ENCODE data around the gene CCDC192. TPM values are rescaled to one million over a fixed set of nuclear protein-coding genes. Genes with fewer than 3 reads are reported as not detected.

CCDC192 gene
- total RNA-seq, 1 experiment from 2014 or later, result 0.52 TPM

- CTCF ChIA-PET, result interaction anchor here (0.5 to 1.1 kb wide), 2 partner anchors 26 to 29 kb away, joined by 3 read pairs; no protein-coding TSS in a partner anchor
- POLR2A ChIA-PET, result no interaction called here
- Mint-ChIP-seq H3K36me3 (no peaks in the 10 kb centered on the region), H3K27ac (no peak overlapping the region), H3K4me3 (no peak overlapping the region), H3K4me1 (no peaks in the 10 kb centered on the region), H3K9me3 (no peaks in the 10 kb centered on the region), H3K27me3 (ENCODE audit: low read depth) (peaks cover 93% of the 10 kb centered on the region)
- TF ChIP-seq CREM (CRISPR knock-in tag; IDR thresholded peaks at IDR 0.05), result no peak
- TF ChIP-seq, protein P1, sequence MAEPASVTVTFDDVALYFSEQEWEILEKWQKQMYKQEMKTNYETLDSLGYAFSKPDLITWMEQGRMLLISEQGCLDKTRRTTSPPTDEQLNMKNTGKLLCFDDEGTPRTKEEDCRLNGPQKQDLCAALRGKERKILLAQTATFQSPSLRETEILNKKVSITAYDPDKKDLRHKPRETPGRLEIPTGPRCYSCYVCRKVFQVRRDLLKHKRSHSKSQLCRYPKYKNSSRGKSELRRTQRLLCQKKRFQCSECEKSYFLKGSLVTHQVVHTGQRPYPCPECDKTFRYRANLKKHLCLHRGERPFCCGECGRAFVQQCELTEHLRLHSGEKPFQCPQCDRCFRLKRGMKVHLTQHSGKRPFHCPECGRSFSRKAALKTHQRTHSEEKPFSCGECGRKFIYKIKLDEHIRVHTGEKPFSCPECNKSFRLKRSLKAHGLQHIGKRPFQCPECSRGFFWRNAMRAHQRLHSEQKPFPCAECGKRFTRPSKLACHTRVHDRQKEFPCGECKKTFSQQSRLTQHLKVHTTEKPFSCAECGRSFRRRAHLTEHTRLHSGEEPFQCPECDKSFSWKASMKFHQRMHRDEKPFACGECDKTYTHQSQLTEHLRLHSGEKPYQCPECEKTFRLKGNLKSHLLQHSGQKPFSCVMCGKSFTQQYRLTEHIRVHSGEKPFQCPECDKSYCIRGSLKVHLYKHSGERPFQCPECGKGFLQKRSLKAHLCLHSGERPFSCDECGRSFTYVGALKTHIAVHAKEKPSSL (CRISPR knock-in tag; conservative IDR thresholded peaks at IDR 0.05), result no peak
- no peak for TF ChIP-seq CREB1 (CRISPR knock-in tag; IDR thresholded peaks at IDR 0.05)
- no peak for TF ChIP-seq ETV6 (CRISPR knock-in tag; IDR thresholded peaks at IDR 0.05)
- no peak for DNase-seq (ENCODE audit: low spot score)
- ATAC-seq, result no peak
Observed at GRCh38 chr5:127923804-127924570, 220.8 kb downstream of the CCDC192 start.

GRCh38 chr5:127924606-127925005, 221.4 kb downstream of the CCDC192 start:
- Mint-ChIP-seq H3K4me1 (no peaks in the 10 kb centered on the region), H3K9me3 (no peaks in the 10 kb centered on the region), H3K36me3 (no peaks in the 10 kb centered on the region), H3K27me3 (ENCODE audit: low read depth) (peaks cover 95% of the 10 kb centered on the region), H3K4me3 (no peak overlapping the region), H3K27ac (no peak overlapping the region)
- ATAC-seq (no peak), DNase-seq (ENCODE audit: low spot score) (no peak)
- TF ChIP-seq, protein P2, sequence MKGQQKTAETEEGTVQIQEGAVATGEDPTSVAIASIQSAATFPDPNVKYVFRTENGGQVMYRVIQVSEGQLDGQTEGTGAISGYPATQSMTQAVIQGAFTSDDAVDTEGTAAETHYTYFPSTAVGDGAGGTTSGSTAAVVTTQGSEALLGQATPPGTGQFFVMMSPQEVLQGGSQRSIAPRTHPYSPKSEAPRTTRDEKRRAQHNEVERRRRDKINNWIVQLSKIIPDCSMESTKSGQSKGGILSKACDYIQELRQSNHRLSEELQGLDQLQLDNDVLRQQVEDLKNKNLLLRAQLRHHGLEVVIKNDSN (CRISPR knock-in tag; IDR thresholded peaks at IDR 0.05), result no peak
- TF ChIP-seq ZNF396 (CRISPR knock-in tag; IDR thresholded peaks at IDR 0.05; ENCODE audit: borderline replicate concordance) (no peak), ESRRA (CRISPR knock-in tag; IDR thresholded peaks at IDR 0.05; ENCODE audit: borderline replicate concordance) (no peak), ATF1 (CRISPR knock-in tag; IDR thresholded peaks at IDR 0.05) (no peak)
- TF ChIP-seq, protein P3, sequence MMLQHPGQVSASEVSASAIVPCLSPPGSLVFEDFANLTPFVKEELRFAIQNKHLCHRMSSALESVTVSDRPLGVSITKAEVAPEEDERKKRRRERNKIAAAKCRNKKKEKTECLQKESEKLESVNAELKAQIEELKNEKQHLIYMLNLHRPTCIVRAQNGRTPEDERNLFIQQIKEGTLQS (CRISPR knock-in tag; conservative IDR thresholded peaks at IDR 0.05), result no peak
- TF ChIP-seq, protein P4, sequence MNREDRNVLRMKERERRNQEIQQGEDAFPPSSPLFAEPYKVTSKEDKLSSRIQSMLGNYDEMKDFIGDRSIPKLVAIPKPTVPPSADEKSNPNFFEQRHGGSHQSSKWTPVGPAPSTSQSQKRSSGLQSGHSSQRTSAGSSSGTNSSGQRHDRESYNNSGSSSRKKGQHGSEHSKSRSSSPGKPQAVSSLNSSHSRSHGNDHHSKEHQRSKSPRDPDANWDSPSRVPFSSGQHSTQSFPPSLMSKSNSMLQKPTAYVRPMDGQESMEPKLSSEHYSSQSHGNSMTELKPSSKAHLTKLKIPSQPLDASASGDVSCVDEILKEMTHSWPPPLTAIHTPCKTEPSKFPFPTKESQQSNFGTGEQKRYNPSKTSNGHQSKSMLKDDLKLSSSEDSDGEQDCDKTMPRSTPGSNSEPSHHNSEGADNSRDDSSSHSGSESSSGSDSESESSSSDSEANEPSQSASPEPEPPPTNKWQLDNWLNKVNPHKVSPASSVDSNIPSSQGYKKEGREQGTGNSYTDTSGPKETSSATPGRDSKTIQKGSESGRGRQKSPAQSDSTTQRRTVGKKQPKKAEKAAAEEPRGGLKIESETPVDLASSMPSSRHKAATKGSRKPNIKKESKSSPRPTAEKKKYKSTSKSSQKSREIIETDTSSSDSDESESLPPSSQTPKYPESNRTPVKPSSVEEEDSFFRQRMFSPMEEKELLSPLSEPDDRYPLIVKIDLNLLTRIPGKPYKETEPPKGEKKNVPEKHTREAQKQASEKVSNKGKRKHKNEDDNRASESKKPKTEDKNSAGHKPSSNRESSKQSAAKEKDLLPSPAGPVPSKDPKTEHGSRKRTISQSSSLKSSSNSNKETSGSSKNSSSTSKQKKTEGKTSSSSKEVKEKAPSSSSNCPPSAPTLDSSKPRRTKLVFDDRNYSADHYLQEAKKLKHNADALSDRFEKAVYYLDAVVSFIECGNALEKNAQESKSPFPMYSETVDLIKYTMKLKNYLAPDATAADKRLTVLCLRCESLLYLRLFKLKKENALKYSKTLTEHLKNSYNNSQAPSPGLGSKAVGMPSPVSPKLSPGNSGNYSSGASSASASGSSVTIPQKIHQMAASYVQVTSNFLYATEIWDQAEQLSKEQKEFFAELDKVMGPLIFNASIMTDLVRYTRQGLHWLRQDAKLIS (CRISPR knock-in tag; IDR thresholded peaks at IDR 0.05; ENCODE audit: borderline replicate concordance), result no peak
- TF ChIP-seq, protein P5, sequence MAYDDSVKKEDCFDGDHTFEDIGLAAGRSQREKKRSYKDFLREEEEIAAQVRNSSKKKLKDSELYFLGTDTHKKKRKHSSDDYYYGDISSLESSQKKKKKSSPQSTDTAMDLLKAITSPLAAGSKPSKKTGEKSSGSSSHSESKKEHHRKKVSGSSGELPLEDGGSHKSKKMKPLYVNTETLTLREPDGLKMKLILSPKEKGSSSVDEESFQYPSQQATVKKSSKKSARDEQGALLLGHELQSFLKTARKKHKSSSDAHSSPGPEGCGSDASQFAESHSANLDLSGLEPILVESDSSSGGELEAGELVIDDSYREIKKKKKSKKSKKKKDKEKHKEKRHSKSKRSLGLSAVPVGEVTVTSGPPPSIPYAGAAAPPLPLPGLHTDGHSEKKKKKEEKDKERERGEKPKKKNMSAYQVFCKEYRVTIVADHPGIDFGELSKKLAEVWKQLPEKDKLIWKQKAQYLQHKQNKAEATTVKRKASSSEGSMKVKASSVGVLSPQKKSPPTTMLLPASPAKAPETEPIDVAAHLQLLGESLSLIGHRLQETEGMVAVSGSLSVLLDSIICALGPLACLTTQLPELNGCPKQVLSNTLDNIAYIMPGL (CRISPR knock-in tag; IDR thresholded peaks at IDR 0.05), result no peak
- ChIA-PET POLR2A (no interaction called here), CTCF (no interaction called here)

DNA sequence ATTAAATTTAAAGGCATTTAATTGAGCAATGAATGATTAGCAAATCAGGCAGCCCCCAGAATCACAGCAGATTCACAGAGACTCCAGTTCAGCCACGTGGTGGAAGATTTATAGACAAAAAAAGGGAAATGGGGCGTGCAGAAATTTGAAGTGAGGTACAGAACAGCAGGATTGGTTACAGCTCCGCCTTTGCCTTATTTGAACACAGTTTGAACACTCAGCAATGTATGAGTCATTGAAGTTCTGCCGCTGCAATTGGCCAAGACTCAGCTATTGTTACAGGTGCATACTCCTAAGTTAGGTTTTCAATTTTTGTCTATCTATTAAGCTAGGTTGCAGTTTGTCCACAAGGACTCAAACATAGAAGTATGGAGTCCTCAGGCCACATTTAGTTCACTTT, 222.7 kb downstream of the CCDC192 start:
- DNase-seq (ENCODE audit: low spot score) (no peak), ATAC-seq (no peak)
- TF ChIP-seq ZNF281 (CRISPR knock-in tag; IDR thresholded peaks at IDR 0.05) (no peak), ZNF671 (CRISPR knock-in tag; IDR thresholded peaks at IDR 0.05) (no peak)
- ChIA-PET CTCF (no interaction called here), POLR2A (no interaction called here)
- no peak overlapping the region for H3K4me3 Mint-ChIP-seq
- no peaks in the 10 kb centered on the region for H3K9me3 Mint-ChIP-seq
- H3K36me3 Mint-ChIP-seq, result no peaks in the 10 kb centered on the region
- H3K27me3 Mint-ChIP-seq (ENCODE audit: low read depth), result peaks cover 95% of the 10 kb centered on the region
- H3K4me1 Mint-ChIP-seq, result no peaks in the 10 kb centered on the region
- H3K27ac Mint-ChIP-seq, result no peak overlapping the region

All from WTC11 (cell line).